HTERT RPE-1 (cell line): ENCODE measurements around the gene DPEP1.
"Not testable (repeated sequence)": the region's sequence is repeated elsewhere in the genome, so short reads cannot be mapped to it uniquely, and the experiment has no call there.

Experiments used
- in situ Hi-C: fragments of 300-500 bp; cut with MboI; formaldehyde crosslinking; loops from 4 replicates; pipeline ENCODE4 v1.14.3; 2020; ENCODE audit warnings: low sequenced_read_pairs

Gene DPEP1

DNA sequence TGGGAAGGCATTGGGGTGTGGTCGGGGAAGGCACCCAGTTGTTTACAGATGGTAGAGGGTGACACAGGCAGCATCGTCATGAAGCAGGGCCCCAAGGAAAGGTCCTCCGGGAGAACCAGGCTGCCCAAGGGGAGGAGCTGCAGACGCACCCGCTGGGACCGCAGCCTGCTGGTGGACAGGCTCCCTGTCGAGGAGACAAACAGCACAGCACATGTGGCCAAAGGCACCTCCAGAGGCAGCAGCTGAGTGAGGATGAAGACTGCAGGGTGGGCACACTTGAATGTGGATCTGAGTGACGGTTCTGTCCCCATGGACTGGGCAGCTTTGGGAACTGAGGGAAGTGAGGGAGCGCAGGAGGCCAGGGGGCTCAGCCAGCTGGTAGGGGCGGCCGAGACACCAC is 31.7 kb downstream of the DPEP1 start:
- in situ Hi-C loops: no loop called here

DNA sequence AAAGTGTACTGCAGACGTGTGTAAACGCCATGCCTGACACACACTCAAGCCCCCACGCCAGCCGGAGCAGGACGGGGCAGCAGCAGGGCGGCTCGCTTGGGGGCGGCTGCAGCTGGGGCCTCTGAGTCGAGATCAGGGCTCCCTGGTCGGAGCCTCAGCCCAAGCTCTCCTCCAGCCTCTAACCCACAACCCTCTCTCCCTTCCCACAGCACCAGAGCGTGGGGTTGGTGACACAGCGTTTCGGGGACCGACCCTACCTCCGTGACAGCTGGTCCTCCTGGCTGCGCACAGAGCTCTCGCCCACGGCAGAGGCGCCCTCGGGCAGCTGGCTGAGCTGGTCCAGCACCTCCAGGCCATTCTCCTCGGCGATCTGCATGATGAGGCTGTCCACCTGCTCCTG is 32.8 kb downstream of the DPEP1 start:
- in situ Hi-C loops: no loop called here

DNA sequence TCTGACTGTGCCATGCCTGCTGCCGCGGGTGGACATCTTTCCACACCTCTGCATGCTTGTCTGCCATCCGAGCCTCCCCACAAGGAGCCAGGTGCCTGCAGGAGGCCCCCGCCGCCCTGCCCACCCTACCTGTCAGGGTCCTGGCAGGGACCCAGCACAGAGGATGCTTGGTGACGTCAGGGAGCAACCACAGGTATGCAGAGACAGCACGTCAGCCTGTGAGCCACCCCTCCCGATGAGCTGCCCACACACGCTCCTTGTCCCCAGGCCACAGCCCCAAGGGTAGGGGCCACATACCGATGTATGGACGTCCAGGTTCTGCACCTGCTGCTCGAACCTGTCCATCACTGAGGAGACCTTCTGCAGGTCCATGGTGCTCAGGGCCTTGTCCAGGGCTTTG is 33.5 kb downstream of the DPEP1 start:
- in situ Hi-C loops: no loop called here

DNA sequence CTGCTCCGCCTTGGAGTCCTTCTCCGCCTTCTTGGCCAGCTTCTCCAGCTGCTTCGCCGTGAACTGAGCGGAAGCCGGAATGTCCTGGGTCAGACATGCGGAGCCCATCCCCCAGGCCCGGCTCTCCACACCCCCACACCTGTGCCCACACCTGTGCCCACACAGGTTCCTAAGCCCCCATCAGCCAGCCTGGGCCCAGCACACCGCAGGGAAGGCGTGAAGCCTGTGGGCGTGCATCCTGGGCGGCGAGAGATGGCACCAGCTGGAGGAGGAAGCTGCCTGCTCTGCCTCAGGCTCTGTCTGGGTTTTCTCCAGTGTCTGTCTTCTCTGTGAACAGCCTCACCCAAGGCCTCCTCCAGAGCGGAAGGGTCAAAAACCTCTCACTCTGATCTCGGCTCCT is 38.1 kb downstream of the DPEP1 start:
- in situ Hi-C loops: no loop called here

DNA sequence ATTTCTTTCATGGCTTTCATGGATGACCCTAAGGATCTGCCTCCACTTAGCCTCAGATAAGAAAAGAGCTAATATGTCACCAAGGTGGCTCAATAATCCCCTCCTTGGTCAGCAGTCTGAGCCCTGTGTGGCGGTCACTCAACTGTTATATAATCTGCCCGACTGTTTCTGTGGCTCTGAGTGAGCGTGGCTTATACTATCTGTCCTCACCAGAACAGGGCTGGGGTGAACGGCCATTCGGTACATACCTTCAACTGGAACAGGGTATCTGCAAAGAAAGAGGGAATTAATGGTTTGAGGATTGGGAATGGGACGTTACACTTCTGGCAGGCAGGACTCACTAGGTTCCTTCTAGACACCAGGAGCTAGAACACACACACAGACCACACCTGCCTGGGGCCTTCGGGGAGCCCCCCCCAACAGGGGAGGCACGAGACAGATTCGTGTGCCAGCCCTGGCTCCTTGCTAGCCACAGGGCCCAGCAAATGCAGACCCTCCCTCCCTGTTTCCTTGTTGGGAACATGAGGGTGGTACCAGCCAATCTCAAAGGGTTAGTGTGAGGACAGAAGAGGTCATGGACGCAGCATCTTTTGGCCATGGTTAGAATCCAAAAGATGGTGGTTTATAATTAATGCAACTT is 40.3 kb downstream of the DPEP1 start:
- in situ Hi-C loops: no loop called here

DNA sequence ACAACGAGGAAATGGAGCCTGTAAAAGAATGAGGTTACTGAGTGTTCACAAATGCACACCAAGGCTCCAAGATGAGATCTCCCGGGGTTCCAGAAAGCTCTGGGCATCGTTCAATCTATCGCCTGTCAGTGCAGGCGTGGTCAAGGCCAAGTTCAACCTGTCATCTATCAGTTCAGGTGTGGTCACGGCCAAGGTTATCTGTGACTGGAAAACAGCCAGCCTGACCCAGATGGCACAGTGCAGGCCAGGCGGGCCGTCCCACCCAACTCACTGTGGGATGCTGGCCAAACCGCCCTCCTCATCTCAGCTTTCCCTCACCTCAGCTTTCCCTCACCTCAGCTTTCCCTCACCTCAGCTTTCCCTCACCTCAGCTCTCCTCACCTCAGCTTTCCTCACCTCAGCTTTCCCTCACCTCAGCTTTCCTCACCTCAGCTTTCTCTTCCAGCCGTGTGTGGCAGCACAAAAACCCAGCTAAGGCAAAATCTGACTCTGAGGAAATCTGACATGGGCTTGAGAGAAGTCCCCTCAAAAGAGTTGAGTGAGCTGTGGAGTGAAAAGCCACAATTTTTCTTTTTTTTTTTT is 41.7 kb downstream of the DPEP1 start:
- in situ Hi-C loops: no loop called here

DNA sequence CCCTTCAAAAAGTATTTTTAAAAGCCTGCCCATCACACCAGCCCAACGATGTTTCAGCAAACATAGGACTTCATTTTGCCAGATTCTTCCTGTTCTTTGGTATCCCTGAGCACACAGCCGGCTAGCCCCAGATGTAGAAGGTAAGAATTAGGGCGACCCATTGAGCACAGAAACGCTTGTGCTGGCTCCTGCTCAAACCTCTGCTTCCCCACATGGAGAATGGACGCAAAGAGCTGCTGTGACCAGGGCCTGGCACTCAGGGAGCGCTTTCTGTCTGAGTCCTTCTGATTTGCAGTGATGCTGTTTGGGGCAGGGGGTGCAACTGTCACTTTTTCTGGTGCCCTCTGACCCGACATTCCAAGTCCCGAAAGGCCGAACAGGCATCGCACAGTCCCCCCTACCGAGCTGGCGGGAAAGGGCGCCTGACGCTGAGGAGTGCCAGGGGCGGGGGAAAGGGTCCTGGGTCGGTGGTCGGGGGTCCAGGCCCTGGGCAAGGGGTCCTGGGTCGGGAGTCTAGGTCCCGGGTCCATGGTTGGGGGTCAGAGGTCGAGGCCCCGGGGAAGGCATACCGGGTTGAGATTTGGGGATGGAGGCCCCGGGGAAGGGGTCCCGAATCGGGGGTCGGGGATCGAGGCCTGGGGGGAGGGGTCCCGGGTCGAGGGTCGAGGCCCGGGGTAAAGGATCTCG is 43.1 kb downstream of the DPEP1 start:
- in situ Hi-C loops: no loop called here

DNA sequence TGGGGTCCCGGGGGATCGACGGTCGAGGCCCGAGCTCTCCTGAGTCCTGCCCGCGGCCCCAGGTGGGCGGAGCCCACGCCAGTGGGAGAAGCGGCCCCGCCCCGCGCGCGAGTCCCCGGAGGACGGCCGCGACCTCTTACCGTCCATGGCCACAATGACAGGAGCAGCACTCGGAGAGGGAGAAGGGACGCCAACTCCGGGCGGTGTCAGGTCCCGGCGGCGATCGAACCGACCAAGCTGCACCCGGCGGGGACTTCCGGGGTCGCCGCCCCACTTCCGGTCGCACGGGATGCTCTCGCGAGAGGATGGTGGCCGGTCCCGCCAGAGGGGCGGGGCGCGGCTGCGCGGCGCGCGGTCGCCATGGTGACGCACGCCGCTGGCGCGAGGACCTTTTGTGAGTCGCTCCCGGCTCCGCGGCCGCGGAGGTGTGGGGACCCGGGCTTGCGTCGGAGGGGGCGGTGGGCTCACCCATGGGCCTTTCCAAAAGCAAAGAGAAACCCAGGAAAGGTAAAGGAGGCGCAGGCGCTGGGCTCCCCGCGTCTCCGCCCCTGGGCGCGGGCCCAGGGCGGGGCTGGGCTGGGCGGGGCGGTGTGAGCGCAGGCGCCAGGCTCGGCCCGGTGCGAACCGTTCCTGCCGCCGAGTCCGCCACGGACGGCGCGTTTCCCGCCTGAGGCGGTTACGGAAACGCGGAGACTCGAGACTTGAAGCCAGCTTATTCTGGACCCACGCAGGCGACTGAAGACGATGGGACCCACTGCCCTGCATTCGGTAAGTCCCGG is 44.2 kb downstream of the DPEP1 start, which contains the start of the genes CHMP1A and SPATA33:
Gene CHMP1A (minus strand): TSS at position 267 of the 779 bp plus-strand sequence. CDS start 120 bp downstream, at position 147.
Gene SPATA33 (plus strand): TSS at position 395 of the 779 bp plus-strand sequence. CDS start 76 bp downstream, at position 471.
- in situ Hi-C loops: no loop called here

DNA sequence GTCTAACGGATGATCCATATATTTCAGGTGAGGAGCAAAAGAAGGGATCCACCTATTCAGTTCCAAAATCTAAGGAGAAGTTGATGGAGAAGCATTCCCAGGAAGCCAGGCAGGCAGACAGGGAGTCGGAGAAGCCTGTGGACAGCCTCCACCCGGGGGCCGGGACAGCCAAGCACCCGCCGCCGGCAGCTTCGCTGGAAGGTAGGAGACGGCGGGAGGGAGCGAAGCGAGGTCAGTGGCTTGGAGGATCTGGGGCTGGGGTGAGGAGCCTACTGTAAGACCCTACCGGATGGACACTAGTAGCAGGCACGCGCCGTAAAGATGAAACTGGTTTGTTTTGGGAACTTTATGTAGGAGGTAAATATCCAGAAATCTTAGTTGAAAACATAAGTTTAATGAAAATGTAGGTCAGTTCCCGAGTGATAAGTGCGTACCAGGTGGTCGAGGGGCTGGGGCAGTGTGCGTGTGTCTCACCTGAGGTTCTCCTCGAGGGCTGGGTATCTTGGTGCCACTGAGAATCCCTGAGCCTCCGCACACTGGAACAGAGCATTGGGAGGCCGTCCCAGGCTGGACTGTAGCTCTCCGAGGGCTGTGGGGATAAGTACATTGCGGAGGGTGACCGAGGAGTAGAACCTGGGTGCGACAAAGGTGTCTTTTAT is 44.9 kb downstream of the DPEP1 start:
- in situ Hi-C loops: no loop called here

DNA sequence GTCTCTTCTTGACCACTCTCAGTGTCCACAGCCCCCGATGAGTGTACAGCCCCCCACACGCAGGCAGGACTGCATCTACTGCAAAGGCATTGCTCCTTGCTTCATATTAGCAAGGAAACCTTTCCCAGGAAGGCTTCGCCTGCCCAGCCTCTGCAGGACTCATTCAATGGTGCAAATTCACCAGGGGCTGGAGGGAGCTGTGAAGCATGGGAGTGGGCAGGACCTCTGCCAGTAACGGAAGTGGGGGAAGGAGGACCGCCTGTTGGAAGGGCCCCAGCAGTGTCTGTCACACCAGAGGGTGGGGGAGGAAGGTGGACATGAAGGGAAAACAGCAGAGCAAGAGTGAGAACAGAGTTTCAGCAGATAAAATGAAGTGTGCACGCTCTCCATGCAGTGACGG is 46.7 kb downstream of the DPEP1 start:
- in situ Hi-C loops: no loop called here

DNA sequence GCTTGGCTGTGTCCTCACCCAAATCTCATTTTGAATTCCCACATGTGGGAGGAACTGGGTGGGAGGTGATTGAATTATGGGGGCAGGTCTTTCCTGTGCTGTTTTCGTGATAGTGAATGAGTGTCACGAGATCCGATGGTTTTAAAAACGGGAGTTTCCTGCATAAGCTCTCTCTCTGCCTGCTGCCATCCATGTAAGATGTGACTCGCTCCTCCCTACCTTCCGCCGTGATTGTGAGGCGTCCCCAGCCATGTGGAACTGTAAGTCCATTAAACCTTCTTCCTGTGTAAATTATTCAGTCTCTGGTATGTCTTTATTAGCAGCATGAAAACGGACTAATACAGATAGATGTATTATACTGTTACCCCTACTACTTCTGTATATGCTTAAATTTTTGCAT is 47.8 kb downstream of the DPEP1 start:
- in situ Hi-C loops: no loop called here

DNA sequence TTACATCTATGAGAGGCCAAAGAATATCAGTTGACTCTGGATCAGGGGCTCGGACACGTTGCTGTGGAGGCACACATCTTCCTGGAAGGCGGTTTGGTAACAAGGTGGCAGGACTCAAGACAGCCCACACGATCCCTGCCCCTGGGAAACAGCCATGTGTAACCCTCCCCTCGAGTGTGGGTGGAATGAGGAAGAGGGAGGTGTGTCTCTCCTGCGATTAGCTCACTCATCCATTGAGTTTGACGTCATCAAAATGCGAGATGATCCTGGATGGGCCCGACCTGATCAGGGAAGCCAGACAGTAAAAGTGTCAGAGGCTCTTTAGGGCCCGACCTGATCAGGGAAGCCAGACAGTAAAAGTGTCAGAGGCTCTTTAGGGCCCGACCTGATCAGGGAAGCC is 50.8 kb downstream of the DPEP1 start:
- in situ Hi-C loops: not testable (repeated sequence)

DNA sequence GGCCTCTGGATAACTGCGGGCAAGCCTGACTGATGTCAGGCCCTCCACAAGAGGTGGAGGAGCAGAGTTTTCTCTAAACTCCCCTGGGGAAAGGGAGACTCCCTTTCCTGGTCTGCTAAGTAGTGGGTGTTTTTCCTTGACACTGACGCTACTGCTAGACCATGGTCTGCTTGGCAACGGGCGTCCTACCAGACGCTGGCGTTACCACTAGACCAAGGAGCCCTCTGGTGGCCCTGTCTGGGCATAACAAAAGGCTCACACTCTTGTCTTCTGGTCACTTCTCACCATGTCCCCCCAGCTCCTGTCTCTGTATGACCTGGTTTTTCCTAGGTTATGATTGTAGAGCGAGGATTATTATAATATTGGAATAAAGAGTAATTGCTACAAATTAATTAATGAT is 53.6 kb downstream of the DPEP1 start:
- in situ Hi-C loops: not testable (repeated sequence)

DNA sequence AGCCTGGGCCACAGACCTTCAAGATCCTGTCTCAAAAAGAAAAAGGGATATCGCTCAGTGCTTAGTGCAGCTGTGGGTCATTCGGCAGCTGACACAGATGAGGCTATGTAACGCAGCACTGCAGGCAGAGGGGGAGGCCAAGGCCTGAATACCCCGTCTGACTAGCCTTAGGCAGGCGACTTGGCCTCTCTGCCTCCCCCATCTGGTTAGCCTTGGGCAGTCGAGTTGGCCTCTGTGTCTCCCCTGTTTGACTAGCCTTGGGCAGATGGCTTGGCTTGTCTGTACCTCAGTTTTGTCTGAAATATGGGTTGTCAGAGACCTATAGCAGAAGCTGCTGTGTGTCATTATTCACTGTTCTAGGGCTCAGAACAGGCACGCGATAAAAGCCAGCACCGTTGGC is 54.2 kb downstream of the DPEP1 start:
- in situ Hi-C loops: no loop called here

DNA sequence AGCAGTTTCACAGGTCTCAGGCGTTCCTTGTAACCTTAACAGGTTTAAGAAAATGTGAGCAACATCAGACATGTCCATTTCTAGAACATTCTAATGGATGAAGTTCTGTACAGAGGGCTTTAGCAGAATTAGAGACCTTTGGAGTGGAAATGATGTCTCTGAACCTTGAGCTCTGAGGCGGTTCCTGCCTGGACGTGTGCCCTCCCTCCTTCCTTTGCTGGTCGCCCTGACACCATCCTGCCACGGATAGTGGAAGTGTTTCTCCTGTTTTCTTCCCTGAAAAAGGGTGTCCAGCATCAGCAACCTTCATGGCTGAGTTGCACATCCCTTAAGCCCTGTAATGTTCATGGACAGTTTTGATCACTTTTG is 55.3 kb downstream of the DPEP1 start:
- in situ Hi-C loops: no loop called here

DNA sequence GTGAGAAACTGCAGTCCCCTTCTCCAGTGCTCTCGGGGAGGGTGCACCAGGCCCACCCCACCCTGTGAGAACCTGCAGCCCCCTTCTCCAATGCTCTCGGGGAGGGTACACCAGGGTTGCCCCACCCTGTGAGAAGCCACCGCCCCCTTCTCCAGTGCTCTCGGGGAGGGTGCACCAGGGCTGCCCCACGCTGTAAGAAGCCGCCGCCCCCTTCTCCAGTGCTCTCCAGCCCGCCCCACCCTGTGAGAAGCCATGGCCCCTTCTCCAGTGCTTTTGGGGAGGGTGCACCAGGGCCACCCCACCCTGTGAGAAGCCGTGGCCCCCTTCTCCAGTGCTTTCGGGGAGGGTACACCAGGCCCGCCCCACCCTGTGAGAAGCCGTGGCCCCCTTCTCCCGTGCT is 56.3 kb downstream of the DPEP1 start:
- in situ Hi-C loops: no loop called here

DNA sequence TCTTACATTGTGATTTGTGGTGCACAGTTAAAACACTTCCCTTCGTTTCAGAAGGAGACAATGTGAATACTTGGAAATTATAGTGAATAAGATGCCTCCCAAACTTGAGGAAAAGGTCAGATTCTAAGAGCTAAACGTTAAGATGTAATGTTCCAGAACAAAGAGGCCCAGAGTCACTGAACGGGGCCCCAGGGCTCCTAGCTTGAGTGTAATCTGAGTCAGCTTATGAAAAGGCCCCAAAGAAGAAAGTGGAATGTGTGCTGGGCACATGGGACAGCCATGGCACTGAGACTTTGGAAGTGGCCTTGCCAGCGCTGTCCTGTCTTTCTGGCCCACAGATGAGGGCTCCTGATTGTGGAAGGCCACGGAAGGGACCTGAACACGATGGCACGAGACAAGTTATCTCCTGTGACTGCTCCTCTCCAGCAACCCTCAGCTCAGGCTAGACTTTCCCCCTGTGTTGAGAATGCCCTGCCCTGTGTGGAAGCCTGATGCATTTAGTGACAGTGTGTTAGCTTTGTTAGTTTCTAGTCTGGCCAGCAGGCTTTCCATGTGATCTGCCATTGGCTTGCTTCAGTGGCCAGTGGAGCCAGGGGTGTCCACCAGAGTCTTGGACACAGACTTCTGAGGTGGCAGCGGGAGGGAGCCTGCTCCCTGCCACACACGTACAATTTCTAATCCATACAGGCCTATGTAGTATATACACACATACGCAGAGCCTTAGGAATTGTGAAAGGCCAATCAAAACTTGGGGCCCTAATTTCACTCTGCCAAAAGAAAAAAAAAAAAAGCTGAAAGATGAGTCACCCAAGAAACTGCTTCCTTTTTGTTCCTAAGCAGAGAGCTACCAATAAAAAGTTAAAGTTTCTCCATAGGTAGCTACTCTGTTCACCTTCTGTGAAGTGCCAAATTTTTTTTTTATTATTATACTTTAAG is 57.3 kb downstream of the DPEP1 start:
- in situ Hi-C loops: no loop called here

DNA sequence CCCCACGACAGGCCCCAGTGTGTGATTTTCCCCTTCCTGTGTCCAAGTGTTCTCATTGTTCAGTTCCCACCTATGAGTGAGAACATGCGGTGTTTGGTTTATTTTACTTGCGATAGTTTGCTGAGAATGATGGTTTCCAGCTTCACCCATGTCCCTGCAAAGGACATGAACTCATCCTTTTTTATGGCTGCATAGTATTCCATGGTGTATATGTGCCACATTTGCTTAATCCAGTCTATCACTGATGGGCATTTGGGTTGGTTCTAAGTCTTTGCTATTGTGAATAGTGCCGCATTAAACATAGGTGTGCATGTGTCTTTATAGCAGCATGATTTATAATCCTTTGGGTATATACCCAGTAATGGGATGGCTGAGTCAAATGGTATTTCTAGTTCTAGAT is 58.1 kb downstream of the DPEP1 start:
- in situ Hi-C loops: not testable (repeated sequence)

DNA sequence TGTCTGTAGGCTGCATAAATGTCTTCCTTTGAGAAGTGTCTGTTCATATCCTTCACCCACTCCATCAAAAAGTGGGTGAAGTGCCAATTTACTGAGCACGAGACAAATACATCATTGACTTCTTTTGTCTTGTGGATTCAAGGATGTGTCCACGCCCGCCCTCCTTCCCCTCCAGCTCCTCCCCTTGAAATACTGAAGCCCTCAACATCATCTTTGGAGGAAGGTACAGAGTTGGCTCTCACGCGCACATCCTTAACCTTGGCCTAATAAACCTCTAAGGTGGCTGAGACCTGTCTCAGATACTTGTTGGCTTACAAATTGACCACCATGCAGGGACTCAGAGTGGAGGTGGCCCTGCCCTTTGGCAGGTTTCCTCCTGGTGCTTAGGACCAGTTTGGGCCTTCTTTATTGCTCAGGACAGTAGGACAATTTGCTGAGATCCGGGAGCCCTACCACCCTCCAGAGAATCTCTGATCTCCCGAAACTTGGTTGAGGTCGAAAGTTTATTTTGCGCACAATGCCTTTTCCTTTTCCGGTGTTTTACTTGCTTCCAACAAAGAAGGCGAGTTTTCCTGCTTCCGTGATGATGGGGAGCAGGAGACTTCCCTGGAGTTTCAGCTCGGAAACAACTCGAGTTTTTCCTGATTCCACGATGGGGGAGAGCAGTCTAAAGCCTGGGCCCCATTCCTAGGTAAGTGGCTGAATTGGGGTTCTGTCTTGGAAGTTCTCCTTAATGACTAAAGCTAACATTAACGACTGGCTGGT is 58.9 kb downstream of the DPEP1 start:
- in situ Hi-C loops: no loop called here
